Activated T-cell treated with anti-CD3 and anti-CD28 coated beads, Interleukin-2, amount 50 U/mL, for 4 hours (primary cell): Measurements from ENCODE around the gene AUNIP. TPM values are rescaled to one million over a fixed set of nuclear protein-coding genes. Genes with fewer than 3 reads are reported as not detected.
"Not testable (repeated sequence)": the region's sequence is repeated elsewhere in the genome, so short reads cannot be mapped to it uniquely, and the experiment has no call there.

Source experiments
- ATAC-seq, 2 donors: fragments of 200-7000 bp; cut with Tn5 transposase; one replicate each; pipeline ENCODE4 v1.10.0; 2021
- DNase-seq: peaks from one replicate; pipeline ENCODE4 v3.0.0-alpha.2; 2020
- H3K27me3 Mint-ChIP-seq: one replicate; pipeline ENCODE4 v1.8.0; 2021; ENCODE audit warnings: low read depth, mixed read lengths
- H3K36me3 Mint-ChIP-seq: one replicate; pipeline ENCODE4 v1.8.0; 2022; ENCODE audit warnings: mixed read lengths; ENCODE audit not compliant: insufficient read depth
- H3K4me1 Mint-ChIP-seq: one replicate; pipeline ENCODE4 v1.8.0; 2021; ENCODE audit warnings: low read depth, mixed read lengths
- H3K4me3 Mint-ChIP-seq: one replicate; pipeline ENCODE4 v1.8.0; 2021; ENCODE audit warnings: mild to moderate bottlenecking, moderate library complexity, mixed read lengths
- H3K9me3 Mint-ChIP-seq: one replicate; pipeline ENCODE4 v1.8.0; 2021; ENCODE audit warnings: mixed read lengths
- total RNA-seq, 3 donors: library from RNA; stranded (reverse); gene quantifications; one replicate each; pipeline ENCODE4 v1.2.1, GENCODE V29; 2021

The AUNIP gene
- total RNA-seq, 3 donors from 2014 or later = 4.1 to 4.6 (median 4.5) TPM

DNA sequence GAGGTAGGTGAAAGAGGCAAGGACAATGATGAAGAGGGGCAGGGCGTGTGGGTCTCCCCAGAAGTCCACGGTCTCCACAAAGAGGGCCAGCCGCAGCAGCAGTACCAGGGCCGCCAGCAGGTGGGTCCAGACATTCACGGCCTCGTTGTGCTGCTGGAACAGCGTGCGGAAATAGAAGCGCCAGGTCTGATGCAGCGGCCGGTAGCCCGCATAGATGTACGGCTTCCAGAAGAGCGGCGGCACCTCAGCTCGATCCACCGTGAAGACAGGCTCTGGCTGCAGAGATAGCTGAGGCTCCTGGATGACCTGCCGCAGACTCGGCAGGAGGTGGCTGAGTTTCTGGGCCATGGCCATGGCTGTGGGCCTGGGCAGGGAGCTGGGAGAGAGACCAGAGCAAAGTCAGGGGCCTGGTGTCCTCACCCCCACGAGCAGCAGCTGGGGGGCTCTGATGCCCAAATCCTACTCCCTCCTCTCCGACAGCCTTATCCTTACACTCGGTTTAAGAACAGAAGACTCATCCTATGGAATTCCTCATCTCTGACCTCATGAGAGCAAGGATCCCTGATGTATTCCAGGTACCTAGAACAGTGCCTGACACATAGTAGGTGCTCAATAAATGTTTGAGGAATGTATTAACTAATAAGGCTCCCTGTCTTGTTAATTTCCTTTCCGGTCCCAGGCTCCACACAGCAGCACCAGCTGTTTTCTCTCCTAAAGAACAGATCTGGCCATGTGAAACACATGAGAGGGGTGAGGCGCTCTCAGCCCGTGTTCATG, 4.4 kb upstream of the AUNIP start:
- DNase-seq (no peak), ATAC-seq (no peak)
- Mint-ChIP-seq H3K27me3 (no peaks in the 10 kb centered on the region), H3K9me3 (no peaks in the 10 kb centered on the region), H3K4me3 (no peak overlapping the region), H3K36me3 (no peaks in the 10 kb centered on the region), H3K4me1 (peaks cover 17% of the 10 kb centered on the region)

DNA sequence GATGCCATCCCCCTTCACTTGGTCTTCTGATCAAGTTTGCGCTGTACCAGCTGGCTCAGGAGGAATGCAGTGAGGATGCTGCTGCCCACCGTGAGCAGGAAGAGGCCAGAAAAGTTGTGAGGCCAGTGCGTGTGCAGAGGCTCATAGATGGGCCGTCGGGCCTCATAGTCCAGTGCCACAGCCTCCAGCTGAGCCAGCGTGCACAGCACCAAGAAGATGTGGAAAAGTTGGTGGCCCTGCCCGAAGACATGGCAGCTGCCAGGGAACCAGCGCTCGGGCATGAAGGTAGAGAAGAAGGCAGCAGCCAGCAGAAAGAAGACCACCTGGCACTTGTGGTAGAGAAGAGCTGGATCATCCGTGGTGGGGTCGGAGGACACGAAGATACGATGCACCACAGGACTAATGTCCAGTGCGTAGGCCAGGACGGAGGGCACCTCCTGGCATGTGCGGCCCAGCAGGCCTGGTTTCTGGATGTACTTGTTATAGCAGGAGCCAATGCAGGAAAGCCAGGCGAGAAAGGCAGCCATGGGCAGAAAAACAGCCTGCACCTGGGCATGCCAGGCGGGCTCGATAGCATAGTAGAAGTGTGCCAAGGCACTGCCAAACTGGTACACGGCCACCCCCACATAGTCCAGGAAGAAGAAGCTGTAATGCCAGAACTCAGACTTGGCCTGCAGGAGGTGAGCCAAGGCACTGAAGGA, 3.7 kb upstream of the AUNIP start:
- no peaks in the 10 kb centered on the region for H3K9me3 Mint-ChIP-seq
- no peaks in the 10 kb centered on the region for H3K27me3 Mint-ChIP-seq
- DNase-seq (no peak), ATAC-seq (no peak)
- H3K4me3 Mint-ChIP-seq = no peak overlapping the region
- H3K36me3 Mint-ChIP-seq = no peaks in the 10 kb centered on the region
- peaks cover 20% of the 10 kb centered on the region for H3K4me1 Mint-ChIP-seq

DNA sequence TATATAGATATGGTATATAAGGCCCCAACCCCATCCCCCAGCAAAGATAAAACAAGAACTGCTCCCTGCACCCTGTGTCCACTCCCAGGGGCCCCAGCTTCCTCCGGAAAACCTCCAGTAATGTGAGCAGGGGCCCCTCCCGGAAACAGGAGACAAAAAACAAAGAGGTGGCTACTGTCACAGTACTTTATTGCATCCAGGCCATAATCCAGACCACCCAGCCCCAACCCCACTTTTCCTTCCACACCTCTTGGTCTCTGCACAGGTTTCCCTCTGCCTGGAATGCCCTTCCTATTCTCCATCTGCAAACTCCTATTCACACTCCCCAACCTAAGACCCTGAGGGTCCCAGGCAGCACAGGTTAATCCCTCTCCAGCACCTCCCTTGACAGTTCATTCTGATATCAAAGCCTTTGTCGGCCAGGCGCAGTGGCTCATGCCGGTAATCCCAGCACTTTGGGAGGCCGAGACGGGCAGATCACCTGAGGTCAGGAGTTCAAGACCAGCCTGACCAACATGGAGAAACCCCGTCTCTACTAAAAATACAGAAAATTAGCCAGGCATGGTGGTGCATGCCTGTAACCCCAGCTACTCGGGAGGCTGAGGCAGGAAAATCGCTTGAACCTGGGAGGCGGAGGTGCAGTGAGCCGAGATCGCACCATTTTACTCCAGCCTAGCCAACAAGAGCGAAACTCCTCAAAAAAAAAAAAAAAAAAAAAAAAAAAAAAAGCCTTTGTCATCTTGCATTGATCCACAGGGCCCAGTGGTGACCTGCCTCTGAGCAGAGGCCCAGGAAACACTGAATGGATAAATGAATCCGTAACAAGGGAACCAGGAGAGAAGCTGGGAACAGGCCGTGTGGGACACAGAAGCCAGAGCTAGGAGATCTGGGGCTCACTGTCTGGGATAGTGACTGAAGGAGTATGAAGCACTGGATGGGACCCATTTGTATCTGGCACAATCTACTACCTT, 2.3 kb upstream of the AUNIP start:
- Mint-ChIP-seq H3K36me3 (no peaks in the 10 kb centered on the region), H3K4me1 (peaks cover 20% of the 10 kb centered on the region), H3K4me3 (no peak overlapping the region), H3K27me3 (no peaks in the 10 kb centered on the region), H3K9me3 (no peaks in the 10 kb centered on the region)
- DNase-seq (no peak), ATAC-seq (no peak)

DNA sequence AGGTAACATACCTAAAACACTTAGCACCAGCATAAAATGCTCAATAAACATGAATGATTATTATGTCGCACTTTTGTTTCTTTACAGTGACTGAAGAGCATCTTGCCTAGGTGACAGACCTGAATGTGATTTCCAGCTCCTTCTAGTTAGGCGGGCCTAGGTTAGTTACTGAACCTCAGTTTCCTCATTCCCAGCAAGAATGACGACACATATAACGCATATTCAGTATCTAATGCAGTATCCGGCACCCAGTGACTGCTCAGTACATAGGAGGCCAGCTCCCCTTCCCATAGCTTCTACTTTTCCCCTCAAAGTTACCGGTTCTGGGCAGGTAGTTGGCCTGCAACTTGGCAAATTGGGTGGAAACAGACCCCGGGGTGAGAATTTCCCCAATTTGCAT, 763 bp downstream of the AUNIP start:
- ATAC-seq = no peak
- H3K4me3 Mint-ChIP-seq = peak overlapping the region; percentile 89
- DNase-seq = no peak
- H3K4me1 Mint-ChIP-seq = peaks cover 20% of the 10 kb centered on the region
- H3K36me3 Mint-ChIP-seq = no peaks in the 10 kb centered on the region
- H3K9me3 Mint-ChIP-seq = no peaks in the 10 kb centered on the region
- no peaks in the 10 kb centered on the region for H3K27me3 Mint-ChIP-seq

DNA sequence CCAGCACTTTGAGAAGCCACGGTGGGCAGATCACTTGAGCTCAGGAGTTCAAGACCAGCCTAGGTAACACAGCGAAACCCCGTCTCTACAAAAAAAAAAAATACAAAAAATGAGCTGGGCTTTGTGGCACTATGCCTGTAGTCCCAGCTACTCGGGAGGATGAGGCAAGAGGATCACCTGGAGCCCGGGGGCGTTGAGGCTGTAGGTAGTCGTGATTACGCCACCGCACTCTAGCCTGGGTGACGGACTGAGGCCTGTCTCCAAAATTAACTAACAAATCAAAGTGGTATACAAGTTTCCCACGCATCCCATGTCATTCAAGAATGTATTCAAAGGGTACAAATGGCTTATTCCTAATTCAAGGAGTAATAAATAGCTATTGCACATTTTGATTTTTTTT, 2.4 kb downstream of the AUNIP start:
- no peaks in the 10 kb centered on the region for H3K9me3 Mint-ChIP-seq
- no peak overlapping the region for H3K4me3 Mint-ChIP-seq

DNA sequence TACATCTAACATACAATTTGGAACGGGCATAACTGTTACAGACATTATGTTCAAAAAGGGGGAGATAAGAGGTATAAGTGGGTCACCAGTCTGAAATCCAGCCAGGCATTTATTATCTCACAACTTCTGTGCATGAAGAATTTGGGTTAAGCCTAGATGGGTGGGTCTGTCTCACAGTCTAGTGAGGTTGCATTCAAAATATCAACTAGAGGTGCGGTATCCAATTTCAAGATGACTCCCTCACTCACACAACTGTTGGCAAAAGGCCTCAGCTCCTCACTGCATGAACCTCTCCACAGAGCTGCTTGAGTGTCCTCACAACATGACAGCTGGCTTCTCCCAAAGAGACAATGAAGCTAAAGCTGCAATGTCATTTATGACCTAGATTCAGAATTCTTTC, 4.7 kb downstream of the AUNIP start:
- Mint-ChIP-seq H3K9me3 (no peaks in the 10 kb centered on the region), H3K36me3 (no peaks in the 10 kb centered on the region), H3K4me1 (peaks cover 10% of the 10 kb centered on the region), H3K4me3 (no peak overlapping the region), H3K27me3 (no peaks in the 10 kb centered on the region)
- DNase-seq (no peak), ATAC-seq (no peak)

More for the DNA sequence above, 2.4 kb downstream of the AUNIP start:
- no peak for DNase-seq
- no peak for ATAC-seq
- Mint-ChIP-seq H3K4me1 (peaks cover 20% of the 10 kb centered on the region), H3K36me3 (no peaks in the 10 kb centered on the region), H3K27me3 (no peaks in the 10 kb centered on the region)

DNA sequence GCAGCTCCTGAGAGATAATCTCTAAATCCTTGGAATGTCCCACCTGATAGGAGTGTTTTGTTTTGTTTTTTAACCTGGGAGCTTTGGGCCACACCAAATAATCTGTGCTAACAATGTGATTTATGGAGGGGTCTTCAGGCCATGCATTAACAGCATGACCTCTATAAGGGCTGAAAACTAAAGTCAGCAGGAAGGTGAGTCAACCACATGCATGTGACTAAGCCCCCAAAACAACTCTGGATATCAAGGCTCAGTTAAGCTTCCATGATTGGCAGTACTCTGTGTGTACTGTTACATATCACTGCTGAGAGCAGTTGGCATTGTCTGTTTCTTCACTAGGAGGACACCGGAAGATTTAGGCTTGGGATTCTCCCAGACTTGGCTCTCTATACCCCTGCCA, 10.7 kb downstream of the AUNIP start:
- H3K9me3 Mint-ChIP-seq = no peaks in the 10 kb centered on the region
- H3K4me1 Mint-ChIP-seq = no peaks in the 10 kb centered on the region
- H3K27me3 Mint-ChIP-seq = no peaks in the 10 kb centered on the region
- ATAC-seq (no peak), DNase-seq (no peak)
- no peak overlapping the region for H3K4me3 Mint-ChIP-seq
- H3K36me3 Mint-ChIP-seq = no peaks in the 10 kb centered on the region

DNA sequence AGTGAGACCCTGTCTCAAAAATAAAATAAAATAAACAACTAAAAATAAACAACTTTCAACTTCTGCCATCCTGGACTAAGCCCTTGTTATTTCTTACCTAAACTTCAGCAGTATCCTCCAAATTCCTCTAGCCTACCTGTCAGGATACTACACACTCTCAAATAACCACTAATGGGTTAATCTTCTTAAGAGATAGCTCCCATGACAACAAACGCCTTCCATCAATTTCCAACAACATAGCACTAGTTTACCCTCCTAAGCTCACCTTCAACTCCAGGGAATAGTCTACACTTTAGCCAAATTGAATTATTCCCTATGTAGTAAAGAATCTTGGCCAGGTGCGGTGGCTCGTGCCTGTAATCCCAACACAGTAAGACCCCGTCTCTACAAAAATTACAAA, 11.3 kb downstream of the AUNIP start:
- Mint-ChIP-seq H3K36me3 (no peaks in the 10 kb centered on the region), H3K4me1 (no peaks in the 10 kb centered on the region), H3K4me3 (no peak overlapping the region), H3K9me3 (no peaks in the 10 kb centered on the region), H3K27me3 (no peaks in the 10 kb centered on the region)
- DNase-seq (no peak), ATAC-seq (no peak)

DNA sequence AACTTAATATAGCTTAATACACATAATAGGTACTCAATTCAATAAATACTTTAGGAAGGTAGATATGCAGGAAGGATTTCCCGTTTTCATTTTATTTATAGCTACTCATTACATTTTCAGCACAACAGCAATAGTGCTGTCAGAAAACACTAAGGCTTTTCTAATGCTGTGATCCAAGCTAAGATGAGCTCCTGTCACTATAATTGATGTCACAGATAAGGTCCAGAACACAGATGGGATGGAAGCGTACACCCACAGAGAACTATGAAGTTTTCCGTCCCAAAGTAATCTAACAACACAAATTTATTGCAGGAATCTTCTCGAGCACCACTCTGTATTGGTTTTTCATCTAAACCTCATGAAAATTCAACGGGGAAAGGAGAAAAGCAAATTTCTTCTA, 13.6 kb downstream of the AUNIP start:
- H3K4me1 Mint-ChIP-seq = no peaks in the 10 kb centered on the region
- H3K27me3 Mint-ChIP-seq = no peaks in the 10 kb centered on the region
- no peak for DNase-seq
- no peaks in the 10 kb centered on the region for H3K9me3 Mint-ChIP-seq
- no peak overlapping the region for H3K4me3 Mint-ChIP-seq
- ATAC-seq = no peak
- H3K36me3 Mint-ChIP-seq = no peaks in the 10 kb centered on the region

DNA sequence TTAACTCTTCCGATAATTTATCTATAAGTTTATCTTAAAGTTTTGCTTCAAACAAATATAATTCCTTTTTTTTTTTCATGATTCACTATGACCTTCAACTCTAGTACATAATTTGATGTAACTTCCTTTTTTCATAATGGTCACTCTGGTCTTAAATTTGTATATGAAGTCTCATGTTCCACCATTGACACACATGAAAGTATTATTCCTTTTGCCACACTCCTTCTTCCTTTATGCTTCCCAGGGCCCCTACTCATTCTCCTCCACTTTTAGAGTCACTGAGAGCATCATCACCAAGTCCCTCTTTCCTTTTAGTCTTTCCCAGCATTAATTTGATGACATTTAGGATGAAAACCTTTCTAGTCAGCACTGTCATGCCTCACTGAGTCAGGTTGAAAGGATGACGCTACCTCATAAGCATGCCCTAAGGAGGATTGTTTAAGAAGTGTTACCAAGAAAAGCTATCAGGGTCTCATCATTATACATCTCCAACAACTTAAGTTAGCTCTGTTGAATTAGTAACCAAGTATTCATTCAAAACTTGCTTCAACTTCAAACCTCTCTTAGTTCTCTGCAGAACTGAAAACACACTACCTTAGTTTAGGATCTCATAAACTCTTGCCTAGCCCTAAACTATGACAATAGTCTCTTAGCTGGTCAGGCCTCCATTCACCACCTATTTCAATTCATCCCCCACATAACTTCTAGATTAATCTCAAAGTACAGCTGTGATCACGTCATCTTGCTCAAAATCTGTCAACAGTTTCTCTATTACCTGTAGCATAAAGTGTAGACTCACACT, 14.5 kb downstream of the AUNIP start:
- no peak for DNase-seq
- Mint-ChIP-seq H3K27me3 (no peaks in the 10 kb centered on the region), H3K4me1 (no peaks in the 10 kb centered on the region), H3K9me3 (peaks cover 8% of the 10 kb centered on the region), H3K36me3 (no peaks in the 10 kb centered on the region), H3K4me3 (no peak overlapping the region)
- ATAC-seq = no peak

DNA sequence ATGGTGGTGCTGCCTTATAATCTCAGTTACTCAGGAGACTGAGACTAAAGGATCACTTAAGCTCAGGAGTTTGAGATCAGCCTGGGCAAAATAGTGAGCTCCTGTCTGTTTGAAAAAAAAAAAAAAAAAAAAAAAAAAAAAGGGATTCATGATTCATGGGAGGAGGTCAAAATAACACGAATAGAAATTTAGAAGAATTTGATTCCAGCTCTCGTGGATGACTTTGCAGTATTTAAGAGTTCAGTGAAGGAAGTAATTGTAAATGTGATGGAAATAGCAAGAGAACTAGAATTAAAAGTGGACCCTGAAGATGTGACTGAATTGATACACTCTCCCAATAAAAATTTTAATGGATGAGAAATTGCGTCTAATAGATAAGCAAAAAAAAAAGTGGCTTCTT, 15.8 kb downstream of the AUNIP start:
- no peak for ATAC-seq
- Mint-ChIP-seq H3K9me3 (peaks cover 8% of the 10 kb centered on the region), H3K27me3 (no peaks in the 10 kb centered on the region), H3K4me3 (no peak overlapping the region), H3K36me3 (no peaks in the 10 kb centered on the region), H3K4me1 (no peaks in the 10 kb centered on the region)
- no peak for DNase-seq

DNA sequence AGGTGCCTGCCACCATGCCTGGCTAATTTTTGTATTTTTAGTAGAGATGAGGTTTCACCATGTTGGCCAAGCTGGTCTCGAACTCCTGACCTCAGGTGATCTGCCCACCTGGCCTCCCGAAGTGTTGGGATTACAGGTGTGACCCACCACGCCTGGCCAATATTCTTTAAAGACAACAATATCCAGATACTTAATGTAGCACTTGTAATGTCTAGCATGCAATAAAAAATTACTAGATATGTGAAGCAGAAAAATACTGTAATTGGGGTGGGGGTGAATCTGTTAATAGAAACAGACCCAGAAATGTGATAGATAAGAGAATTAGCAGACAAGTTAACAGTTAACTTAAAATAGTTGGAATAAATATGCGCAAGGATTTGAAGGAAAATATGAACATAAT, 19.4 kb downstream of the AUNIP start:
- not testable (repeated sequence) for H3K4me3 Mint-ChIP-seq, DNase-seq, H3K27me3 Mint-ChIP-seq, H3K9me3 Mint-ChIP-seq, H3K4me1 Mint-ChIP-seq, H3K36me3 Mint-ChIP-seq, ATAC-seq

DNA sequence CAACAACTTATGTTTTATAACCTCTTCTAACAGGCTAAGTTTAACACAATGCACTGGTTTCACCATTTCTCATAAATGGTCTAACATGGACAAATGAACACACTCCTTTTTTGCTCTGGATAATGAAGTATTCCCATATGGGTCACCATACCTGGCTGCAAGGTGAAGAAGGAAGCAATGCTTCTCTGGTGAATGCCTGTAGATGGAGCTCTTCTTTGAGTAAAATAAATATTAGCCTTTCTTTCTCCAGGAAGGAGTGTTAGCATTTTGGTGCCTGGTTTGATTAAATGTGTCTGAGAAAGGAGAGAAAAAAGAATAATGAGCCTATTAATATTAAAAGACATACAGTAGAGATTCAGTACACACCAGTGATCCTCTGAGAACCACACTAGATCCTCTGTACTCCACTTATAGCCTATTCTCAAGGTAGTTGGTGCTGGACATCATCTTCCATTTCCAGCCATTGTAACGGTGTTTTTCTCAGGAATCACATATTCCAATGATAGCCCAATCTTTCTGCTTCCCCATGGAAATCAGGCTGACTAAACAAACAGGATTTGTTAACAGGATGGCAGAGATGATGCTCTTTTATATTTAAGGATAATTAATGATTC, 21.9 kb downstream of the AUNIP start:
- H3K36me3 Mint-ChIP-seq = peaks cover 13% of the 10 kb centered on the region
- H3K27me3 Mint-ChIP-seq = no peaks in the 10 kb centered on the region
- ATAC-seq = no peak
- no peak for DNase-seq
- H3K4me3 Mint-ChIP-seq = no peak overlapping the region
- H3K4me1 Mint-ChIP-seq = no peaks in the 10 kb centered on the region
- H3K9me3 Mint-ChIP-seq = peaks cover 8% of the 10 kb centered on the region
